Right lobe of liver (tissue), 6 donors: Measurements from ENCODE around the gene CABS1. TPM values are rescaled to one million over a fixed set of nuclear protein-coding genes. Genes with fewer than 3 reads are reported as not detected.

Experiments
- ATAC-seq, 4 donors: fragments of 200-7000 bp; cut with Tn5 transposase; one replicate each; pipeline ENCODE4 v1.9.1; 2020; ENCODE audit warnings: mild to moderate bottlenecking in 4 of 4, moderate library complexity in 4 of 4
- DNase-seq, 3 donors: peaks; one replicate each; pipeline ENCODE4 v3.0.0-alpha.2; 2020
- H3K27ac ChIP-seq, 3 donors: fragments of 200-600 bp; one replicate each; pipeline ENCODE4 v1.8.0; 2022
- H3K27me3 ChIP-seq, 2 donors: fragments of 200-600 bp; one replicate each; pipeline ENCODE4 v1.8.0; 2022
- H3K36me3 ChIP-seq, 4 donors: fragments of 200-600 bp; sonication (generic) in 1 of 4; one replicate each; pipeline versions ENCODE4 v1.5.1 to v1.8.0; 2017 to 2022; ENCODE audit warnings: control low read depth in 1 of 4
- H3K4me1 ChIP-seq, 4 donors: fragments of 200-600 bp; sonication (generic) in 1 of 4; one replicate each; pipeline versions ENCODE4 v1.5.1 to v1.8.0; 2017 to 2022; ENCODE audit warnings: control low read depth in 1 of 4
- H3K4me3 ChIP-seq, 3 donors: fragments of 200-600 bp; one replicate each; pipeline ENCODE4 v1.8.0; 2022
- H3K9me3 ChIP-seq, 4 donors: fragments of 200-600 bp; sonication (generic) in 1 of 4; one replicate each; pipeline versions ENCODE4 v1.5.1 to v1.8.0; 2017 to 2022; ENCODE audit warnings: control low read depth in 1 of 4
- POLR2A ChIP-seq: fragments of 450-650 bp; IDR thresholded peaks from one replicate; pipeline ENCODE4 v1.6.1; 2017; ENCODE audit warnings: antibody characterized with exemption, mild to moderate bottlenecking
- WGBS: methylation state at CpG from one replicate; pipeline ENCODE4 v1.1.6; 2018; ENCODE audit warnings: low coverage, low lambda C conversion rate; ENCODE audit not compliant: insufficient coverage; ENCODE audit errors: missing lambda C conversion rate; 5-methylcytosine and 5-hydroxymethylcytosine counted together
- intact Hi-C, 2 donors: fragments of 100-400 bp; cut with DNase I; formaldehyde crosslinking; loops; one replicate each; pipeline versions ENCODE4 v1.11.2 to v1.14.1; 2022
- total RNA-seq, 6 experiments: library from RNA; depleted of rRNA in 2 of 6; stranded (reverse); fragments of >200 nt in 2 of 6; fragmentation: NEBNext Ultra II Directional in 3 of 6; extraction: Animal tissue kit (Norgen Biotek cat#: 25700) in 3 of 6; gene quantifications; one replicate each; pipeline versions ENCODE4 v1.1.0 to v1.2.4, GENCODE V29; 2016 to 2023
- TF ChIP-seq, protein P1 (sequence below), 4 donors: fragments of 200-600 bp in 3 of 4; fragments of 450-650 bp in 1 of 4; IDR thresholded peaks; one replicate each; pipeline versions ENCODE4 v1.5.1 to v1.8.0; 2016 to 2022; ENCODE audit warnings: antibody characterized with exemption in 4 of 4, mild to moderate bottlenecking in 2 of 4
- donor health status: DM: no; HTN: yes; CAD: no.
- donor health status: DM: no; HTN: no; CAD: no.
- donor health status: DM: no; HTN: no; CAD: no.
- donor health status: DM: no; HTN: yes; CAD: no.
- donor health status: DM: no; HTN: yes; CAD: no.

Gene CABS1
- total RNA-seq, 6 experiments from 2014 or later: not detected

DNA sequence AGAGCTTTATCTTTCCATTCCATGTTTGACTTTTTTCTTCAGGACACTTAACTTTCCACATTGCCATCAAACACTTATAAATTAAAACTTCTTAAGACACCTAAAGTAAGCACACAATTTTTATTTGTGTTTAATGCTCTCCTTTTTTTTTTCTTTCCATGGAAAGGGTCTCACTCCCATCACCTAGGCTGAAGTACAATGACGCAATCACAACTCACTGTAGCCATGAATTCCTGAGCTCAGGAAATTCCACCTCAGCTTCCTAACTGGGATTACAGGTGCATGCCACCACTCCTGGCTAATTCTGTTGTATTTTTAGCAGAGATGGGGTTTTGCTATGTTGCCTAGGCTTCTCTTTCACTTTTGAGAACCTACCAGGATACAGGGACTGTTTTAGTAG, 33.0 kb downstream of the CABS1 start:
- no peak for DNase-seq
- Histone ChIP-seq H3K4me1 (no peaks in the 10 kb centered on the region), H3K4me3 (no peak overlapping the region), H3K36me3 (no peaks in the 10 kb centered on the region), H3K27ac (no peak overlapping the region), H3K27me3 (no peaks in the 10 kb centered on the region), H3K9me3 (no peaks in the 10 kb centered on the region)
- WGBS: 90% methylated on average over 1 of the region's 1 CpG
- TF ChIP-seq, protein P1, sequence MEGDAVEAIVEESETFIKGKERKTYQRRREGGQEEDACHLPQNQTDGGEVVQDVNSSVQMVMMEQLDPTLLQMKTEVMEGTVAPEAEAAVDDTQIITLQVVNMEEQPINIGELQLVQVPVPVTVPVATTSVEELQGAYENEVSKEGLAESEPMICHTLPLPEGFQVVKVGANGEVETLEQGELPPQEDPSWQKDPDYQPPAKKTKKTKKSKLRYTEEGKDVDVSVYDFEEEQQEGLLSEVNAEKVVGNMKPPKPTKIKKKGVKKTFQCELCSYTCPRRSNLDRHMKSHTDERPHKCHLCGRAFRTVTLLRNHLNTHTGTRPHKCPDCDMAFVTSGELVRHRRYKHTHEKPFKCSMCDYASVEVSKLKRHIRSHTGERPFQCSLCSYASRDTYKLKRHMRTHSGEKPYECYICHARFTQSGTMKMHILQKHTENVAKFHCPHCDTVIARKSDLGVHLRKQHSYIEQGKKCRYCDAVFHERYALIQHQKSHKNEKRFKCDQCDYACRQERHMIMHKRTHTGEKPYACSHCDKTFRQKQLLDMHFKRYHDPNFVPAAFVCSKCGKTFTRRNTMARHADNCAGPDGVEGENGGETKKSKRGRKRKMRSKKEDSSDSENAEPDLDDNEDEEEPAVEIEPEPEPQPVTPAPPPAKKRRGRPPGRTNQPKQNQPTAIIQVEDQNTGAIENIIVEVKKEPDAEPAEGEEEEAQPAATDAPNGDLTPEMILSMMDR (IDR thresholded peaks at IDR 0.05): no peak
- TF ChIP-seq POLR2A: no peak
- intact Hi-C loops: no loop called here
- no peak for ATAC-seq

DNA sequence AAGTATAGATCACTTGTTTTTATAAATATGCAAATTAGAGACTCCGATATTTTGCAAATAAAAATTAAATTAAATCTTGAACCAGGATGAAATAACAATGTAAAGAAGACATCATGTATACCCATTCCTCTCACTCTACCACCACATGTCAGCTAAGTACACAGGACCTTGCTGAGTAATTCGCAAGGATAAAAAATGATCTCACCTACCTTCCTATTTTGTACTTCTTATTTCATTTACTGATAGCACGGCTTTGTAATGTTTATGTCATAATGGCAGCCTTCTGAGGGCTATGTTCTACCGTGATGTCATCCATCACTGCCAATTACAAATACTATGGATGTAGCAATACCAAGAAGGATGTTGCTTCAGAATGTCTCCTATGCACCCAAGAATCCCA, 37.2 kb downstream of the CABS1 start:
- Histone ChIP-seq H3K9me3 (no peaks in the 10 kb centered on the region), H3K4me1 (no peaks in the 10 kb centered on the region), H3K27me3 (no peaks in the 10 kb centered on the region), H3K27ac (no peak overlapping the region), H3K4me3 (no peak overlapping the region), H3K36me3 (no peaks in the 10 kb centered on the region)
- 58% methylated on average over 4 of the region's 4 CpGs for WGBS
- DNase-seq: no peak
- no peak for ATAC-seq
- intact Hi-C loops: no loop called here
- TF ChIP-seq POLR2A: no peak
- TF ChIP-seq, protein P1 (IDR thresholded peaks at IDR 0.05): no peak

DNA sequence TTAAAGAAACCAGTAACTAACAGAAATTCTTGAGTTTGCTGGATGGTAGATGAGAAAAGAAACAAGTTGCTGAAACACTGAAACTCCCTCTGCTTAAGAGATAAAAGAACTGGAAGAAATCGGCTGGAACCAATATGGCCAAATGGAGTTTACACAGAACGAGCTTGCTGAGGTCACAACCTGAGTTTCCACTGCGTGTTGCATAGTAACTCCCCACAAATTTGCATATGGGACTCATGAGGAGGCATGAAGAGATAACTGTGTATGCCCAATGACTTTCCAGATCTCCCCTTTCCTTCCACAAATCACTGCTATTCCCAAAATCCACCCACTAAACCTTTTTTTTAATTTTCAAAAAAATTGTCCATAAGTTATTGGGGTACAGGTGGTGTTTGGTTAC, 38.0 kb downstream of the CABS1 start:
- Histone ChIP-seq H3K4me3 (no peak overlapping the region), H3K27ac (no peak overlapping the region), H3K9me3 (no peaks in the 10 kb centered on the region), H3K36me3 (no peaks in the 10 kb centered on the region), H3K27me3 (no peaks in the 10 kb centered on the region), H3K4me1 (no peaks in the 10 kb centered on the region)
- ATAC-seq (no peak), DNase-seq (no peak)
- WGBS: 50% methylated on average over 3 of the region's 3 CpGs
- TF ChIP-seq, protein P1 (IDR thresholded peaks at IDR 0.05): no peak
- no peak for TF ChIP-seq POLR2A
- intact Hi-C loops: no loop called here

DNA sequence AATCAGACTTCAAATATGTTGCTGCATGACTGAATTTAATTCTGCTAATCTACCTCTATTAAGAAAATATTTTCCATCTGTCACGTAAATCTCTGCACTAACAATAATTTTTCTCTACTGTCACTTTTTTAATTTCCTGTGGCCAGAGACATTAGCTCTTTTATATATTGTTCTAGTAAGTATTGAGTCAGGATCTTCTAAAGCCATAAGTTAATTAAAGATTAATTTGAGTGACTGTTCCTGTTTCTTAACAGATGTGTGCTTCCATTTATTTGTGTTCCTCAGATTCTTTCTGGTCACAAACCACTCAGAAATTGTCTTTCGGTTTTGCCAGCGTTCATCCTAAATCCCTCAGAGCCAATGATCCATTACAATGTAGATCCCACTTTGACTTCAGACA, 45.8 kb downstream of the CABS1 start:
- Histone ChIP-seq H3K27ac (no peak overlapping the region), H3K27me3 (no peaks in the 10 kb centered on the region), H3K4me1 (no peaks in the 10 kb centered on the region), H3K36me3 (no peaks in the 10 kb centered on the region), H3K9me3 (no peaks in the 10 kb centered on the region), H3K4me3 (no peak overlapping the region)
- 65% methylated on average over 3 of the region's 3 CpGs for WGBS
- DNase-seq (no peak), ATAC-seq (no peak)
- TF ChIP-seq, protein P1 (IDR thresholded peaks at IDR 0.05): no peak
- no peak for TF ChIP-seq POLR2A
- intact Hi-C loops: no loop called here

DNA sequence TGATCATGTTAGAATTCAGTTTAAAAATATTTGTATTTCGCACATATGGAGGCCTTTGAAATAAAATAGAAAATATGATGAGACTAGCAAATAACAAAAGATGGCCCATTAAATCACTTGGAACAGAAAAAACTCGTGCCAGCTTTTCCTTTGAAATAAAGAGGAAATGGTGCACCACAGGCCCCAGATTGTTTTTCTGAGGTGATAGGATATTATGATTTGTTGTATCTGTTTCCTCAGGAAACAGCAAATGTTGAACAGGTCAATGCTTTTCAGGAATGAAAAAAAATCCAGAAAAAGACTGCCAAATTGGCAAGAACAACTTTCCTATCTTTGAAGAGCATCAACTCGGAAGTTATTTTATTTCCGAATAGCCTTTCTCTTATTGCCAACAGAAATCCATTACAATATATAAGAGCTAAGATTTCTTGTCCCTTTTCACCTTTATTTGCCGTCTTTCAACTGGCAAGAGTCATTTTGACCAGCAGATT, 48.0 kb downstream of the CABS1 start, which contains the start of gene SMR3B:
TSS of gene SMR3B (plus strand) at position 441 of the 491 bp plus-strand sequence. CDS start 1,380 bp downstream, outside the sequence.
- intact Hi-C loops: no loop called here
- no peak for ATAC-seq

More for the DNA sequence above, 48.0 kb downstream of the CABS1 start, which contains the start of gene SMR3B:
- 49% methylated on average over 5 of the region's 5 CpGs for WGBS
- no peak for DNase-seq
- Histone ChIP-seq H3K4me1 (no peaks in the 10 kb centered on the region), H3K27ac (no peak within 1 kb of the TSS), H3K9me3 (no peaks in the 10 kb centered on the region), H3K36me3 (no peaks in the 10 kb centered on the region), H3K27me3 (no peaks in the 10 kb centered on the region), H3K4me3 (no peak within 1 kb of the TSS)
- no peak for TF ChIP-seq POLR2A
- TF ChIP-seq, protein P1 (IDR thresholded peaks at IDR 0.05): no peak
